Measurements from ENCODE around the gene EIF3C.
"Not testable (repeated sequence)": the region's sequence is repeated elsewhere in the genome, so short reads cannot be mapped to it uniquely, and the experiment has no call there.

DNA sequence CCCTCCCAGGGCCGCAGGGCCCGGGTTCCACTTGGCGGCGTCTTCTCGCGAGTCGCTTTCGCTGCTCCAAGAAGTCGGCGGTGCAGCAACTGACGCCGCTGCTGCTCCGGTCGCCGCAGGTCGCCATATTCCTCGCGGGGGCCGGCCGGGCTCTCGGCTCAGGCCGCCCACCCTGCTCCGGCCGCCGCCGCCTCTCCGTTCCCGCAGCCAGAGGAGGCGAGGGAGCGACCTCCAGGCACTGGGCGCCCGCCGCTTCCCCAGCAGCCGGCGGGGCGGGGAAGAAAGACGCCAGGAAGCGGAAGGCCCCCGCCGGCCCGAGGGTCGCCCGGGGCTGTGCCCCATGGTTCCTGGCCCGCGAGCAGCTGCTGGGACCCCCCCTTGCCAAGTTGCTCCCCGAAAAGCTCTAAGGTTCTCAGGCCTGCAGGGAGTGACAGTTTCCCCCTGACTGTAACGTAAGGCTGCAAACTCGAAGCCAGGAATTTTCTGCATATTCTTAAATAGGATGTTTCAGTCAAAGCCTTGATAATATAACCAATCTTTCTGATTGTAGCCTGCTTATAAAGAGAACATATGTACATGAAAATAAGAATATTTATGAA is 39.3 kb downstream of the EIF3C start:
- TF ChIP-seq, protein P1, sequence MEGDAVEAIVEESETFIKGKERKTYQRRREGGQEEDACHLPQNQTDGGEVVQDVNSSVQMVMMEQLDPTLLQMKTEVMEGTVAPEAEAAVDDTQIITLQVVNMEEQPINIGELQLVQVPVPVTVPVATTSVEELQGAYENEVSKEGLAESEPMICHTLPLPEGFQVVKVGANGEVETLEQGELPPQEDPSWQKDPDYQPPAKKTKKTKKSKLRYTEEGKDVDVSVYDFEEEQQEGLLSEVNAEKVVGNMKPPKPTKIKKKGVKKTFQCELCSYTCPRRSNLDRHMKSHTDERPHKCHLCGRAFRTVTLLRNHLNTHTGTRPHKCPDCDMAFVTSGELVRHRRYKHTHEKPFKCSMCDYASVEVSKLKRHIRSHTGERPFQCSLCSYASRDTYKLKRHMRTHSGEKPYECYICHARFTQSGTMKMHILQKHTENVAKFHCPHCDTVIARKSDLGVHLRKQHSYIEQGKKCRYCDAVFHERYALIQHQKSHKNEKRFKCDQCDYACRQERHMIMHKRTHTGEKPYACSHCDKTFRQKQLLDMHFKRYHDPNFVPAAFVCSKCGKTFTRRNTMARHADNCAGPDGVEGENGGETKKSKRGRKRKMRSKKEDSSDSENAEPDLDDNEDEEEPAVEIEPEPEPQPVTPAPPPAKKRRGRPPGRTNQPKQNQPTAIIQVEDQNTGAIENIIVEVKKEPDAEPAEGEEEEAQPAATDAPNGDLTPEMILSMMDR (conservative IDR thresholded peaks at IDR 0.05 in 1 of 2, IDR thresholded peaks at IDR 0.05 in 1 of 2; ENCODE audit: extremely low read depth in 1 of 2, insufficient read depth in 1 of 2, low read depth in 1 of 2, low read length in 2 of 2): not testable (repeated sequence)
- TF ChIP-seq EZH2 (IDR thresholded peaks at IDR 0.05; ENCODE audit: borderline replicate concordance, low read length): not testable (repeated sequence)
